ENCODE measurements around the gene GFOD1. TPM values are rescaled to one million over a fixed set of nuclear protein-coding genes. Genes with fewer than 3 reads are reported as not detected.

GFOD1 gene
- total RNA-seq (2022; extraction: Qiagen RNA extraction; ENCODE audit: low read depth): 1.6 to 1.9 TPM (median 1.8 TPM) in 5 replicates

GRCh38 chr6:13487122-13488014 is at the start of gene GFOD1:
TSS of gene GFOD1 (minus strand) at chr6:13487600. CDS start at chr6:13486890, 710 bp downstream.

GRCh38 chr6:13328076-13328874 is 159.1 kb downstream of the GFOD1 start, which contains the start of gene TBC1D7:
TSS of gene TBC1D7 (minus strand) at chr6:13328537. CDS start at chr6:13326898, 1,639 bp downstream.

Other genes starting within 250 kb of the GFOD1 start
- 30.4 to 32.3 TPM (median 31.0 TPM) in 5 replicates for gene TBC1D7, start 159.1 kb downstream of the GFOD1 start, total RNA-seq (2022; extraction: Qiagen RNA extraction; ENCODE audit: low read depth)
- 3.1 to 3.9 TPM (median 3.7 TPM) in 5 replicates for gene SIRT5, start 87.0 kb upstream of the GFOD1 start, total RNA-seq (2022; extraction: Qiagen RNA extraction; ENCODE audit: low read depth)
- gene NOL7, start 127.7 kb upstream of the GFOD1 start, total RNA-seq (2022; extraction: Qiagen RNA extraction; ENCODE audit: low read depth): 67.0 to 84.3 TPM (median 72.5 TPM) in 5 replicates
- 10.9 to 14.1 TPM (median 13.5 TPM) in 5 replicates for gene RANBP9, start 224.2 kb upstream of the GFOD1 start, total RNA-seq (2022; extraction: Qiagen RNA extraction; ENCODE audit: low read depth)